Measurements from ENCODE around the gene KRTAP10-1. TPM values are rescaled to one million over a fixed set of nuclear protein-coding genes. Genes with fewer than 3 reads are reported as not detected.

Gene KRTAP10-1
- total and polyA plus RNA-seq, 4 donors, result not detected

DNA sequence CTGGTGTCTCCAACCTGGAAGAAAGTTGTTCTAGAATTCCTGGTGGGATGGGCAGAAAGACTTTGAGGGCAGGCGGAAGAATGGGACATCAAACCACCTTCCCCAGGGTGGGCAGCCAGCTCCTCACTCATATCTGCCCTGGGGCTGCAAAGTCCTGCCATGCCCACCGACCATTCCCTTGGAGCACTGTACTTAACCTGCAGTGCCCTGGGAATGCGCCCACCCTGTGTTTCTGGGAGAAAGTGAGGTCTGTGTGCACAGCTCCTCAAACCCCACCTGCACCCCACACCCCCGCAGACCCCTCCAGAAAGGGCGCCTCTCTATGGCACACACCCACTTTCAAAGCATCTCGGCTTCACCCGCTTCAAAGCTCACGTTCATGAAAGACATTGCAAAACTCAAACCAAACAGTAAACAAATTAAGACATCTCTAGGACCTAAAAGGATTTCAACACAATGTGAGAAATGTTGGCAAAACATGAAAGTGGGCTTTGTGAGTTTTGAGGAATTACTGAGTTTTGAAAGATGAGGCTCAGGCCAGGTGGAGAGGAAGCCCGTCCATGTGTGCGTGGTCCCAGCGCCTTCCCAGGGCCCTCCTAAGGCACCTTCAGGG, 25.1 kb downstream of the KRTAP10-1 start:
- 65% methylated on average over 11 of the region's 11 CpGs for WGBS
- no peaks in the 10 kb centered on the region for H3K27me3 ChIP-seq (ENCODE audit: control insufficient read depth in 4 of 4, insufficient read depth in 4 of 4, low read length in 3 of 4)
- no peaks in the 10 kb centered on the region for H3K9me3 ChIP-seq (ENCODE audit: control insufficient read depth in 4 of 4, low read length in 3 of 4)
- H3K4me3 ChIP-seq (ENCODE audit: low read depth in 1 of 3, low read length in 3 of 3), result no peak overlapping the region
- H3K27ac ChIP-seq (ENCODE audit: low read depth in 1 of 2, low read length in 2 of 2), result no peak overlapping the region
- H3K4me1 ChIP-seq (ENCODE audit: control insufficient read depth in 4 of 4, insufficient read depth in 4 of 4, low read length in 3 of 4), result peaks cover 0 to 23% (median 10%) of the 10 kb centered on the region in 4 donors
- H3K36me3 ChIP-seq (ENCODE audit: control insufficient read depth in 4 of 4, insufficient read depth in 3 of 4, low read depth in 1 of 4, low read length in 3 of 4), result no peaks in the 10 kb centered on the region
- no peak overlapping the region for H3K9ac ChIP-seq (ENCODE audit: low read depth in 1 of 2, low read length in 2 of 2)
- DNase-seq (ENCODE audit: low spot score), result no peak
- TF ChIP-seq NR2F2 (IDR thresholded peaks at IDR 0.05) (no peak), HNF4G (IDR thresholded peaks at IDR 0.05) (no peak)

DNA sequence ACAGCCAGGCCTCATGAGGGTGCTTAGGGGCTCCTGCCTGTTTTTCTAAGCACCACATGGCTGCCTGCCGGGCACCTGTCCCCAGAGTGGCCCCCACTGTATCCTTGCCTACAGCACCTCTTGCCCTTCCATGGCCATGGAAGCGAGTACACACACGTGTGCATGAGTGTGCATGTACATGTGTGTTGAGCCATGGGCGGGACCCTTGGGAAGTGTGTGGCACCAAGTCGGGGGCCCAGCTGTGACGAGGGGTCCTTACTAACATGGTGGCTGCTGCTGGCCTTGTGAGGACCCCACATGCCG, 25.8 kb downstream of the KRTAP10-1 start:
- H3K4me1 ChIP-seq (ENCODE audit: control insufficient read depth in 4 of 4, insufficient read depth in 4 of 4, low read length in 3 of 4), result peaks cover 0 to 28% (median 12%) of the 10 kb centered on the region in 4 donors
- 93% methylated on average over 7 of the region's 7 CpGs for WGBS
- H3K27me3 ChIP-seq (ENCODE audit: control insufficient read depth in 4 of 4, insufficient read depth in 4 of 4, low read length in 3 of 4), result no peaks in the 10 kb centered on the region
- no peaks in the 10 kb centered on the region for H3K36me3 ChIP-seq (ENCODE audit: control insufficient read depth in 4 of 4, insufficient read depth in 3 of 4, low read depth in 1 of 4, low read length in 3 of 4)
- TF ChIP-seq, protein P1, sequence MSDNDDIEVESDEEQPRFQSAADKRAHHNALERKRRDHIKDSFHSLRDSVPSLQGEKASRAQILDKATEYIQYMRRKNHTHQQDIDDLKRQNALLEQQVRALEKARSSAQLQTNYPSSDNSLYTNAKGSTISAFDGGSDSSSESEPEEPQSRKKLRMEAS (IDR thresholded peaks at IDR 0.05), result no peak
- TF ChIP-seq FOXA1 (IDR thresholded peaks at IDR 0.05) (no peak), RXRA (IDR thresholded peaks at IDR 0.05) (no peak), GABPA (IDR thresholded peaks at IDR 0.05 in 1 of 2, conservative IDR thresholded peaks at IDR 0.05 in 1 of 2) (no peak), TAF1 (conservative IDR thresholded peaks at IDR 0.05) (no peak), FOXA2 (IDR thresholded peaks at IDR 0.05) (no peak), JUND (IDR thresholded peaks at IDR 0.05) (no peak), NR2F2 (IDR thresholded peaks at IDR 0.05) (no peak), SP1 (IDR thresholded peaks at IDR 0.05) (no peak), YY1 (IDR thresholded peaks at IDR 0.05) (no peak)
- TF ChIP-seq, protein P2, sequence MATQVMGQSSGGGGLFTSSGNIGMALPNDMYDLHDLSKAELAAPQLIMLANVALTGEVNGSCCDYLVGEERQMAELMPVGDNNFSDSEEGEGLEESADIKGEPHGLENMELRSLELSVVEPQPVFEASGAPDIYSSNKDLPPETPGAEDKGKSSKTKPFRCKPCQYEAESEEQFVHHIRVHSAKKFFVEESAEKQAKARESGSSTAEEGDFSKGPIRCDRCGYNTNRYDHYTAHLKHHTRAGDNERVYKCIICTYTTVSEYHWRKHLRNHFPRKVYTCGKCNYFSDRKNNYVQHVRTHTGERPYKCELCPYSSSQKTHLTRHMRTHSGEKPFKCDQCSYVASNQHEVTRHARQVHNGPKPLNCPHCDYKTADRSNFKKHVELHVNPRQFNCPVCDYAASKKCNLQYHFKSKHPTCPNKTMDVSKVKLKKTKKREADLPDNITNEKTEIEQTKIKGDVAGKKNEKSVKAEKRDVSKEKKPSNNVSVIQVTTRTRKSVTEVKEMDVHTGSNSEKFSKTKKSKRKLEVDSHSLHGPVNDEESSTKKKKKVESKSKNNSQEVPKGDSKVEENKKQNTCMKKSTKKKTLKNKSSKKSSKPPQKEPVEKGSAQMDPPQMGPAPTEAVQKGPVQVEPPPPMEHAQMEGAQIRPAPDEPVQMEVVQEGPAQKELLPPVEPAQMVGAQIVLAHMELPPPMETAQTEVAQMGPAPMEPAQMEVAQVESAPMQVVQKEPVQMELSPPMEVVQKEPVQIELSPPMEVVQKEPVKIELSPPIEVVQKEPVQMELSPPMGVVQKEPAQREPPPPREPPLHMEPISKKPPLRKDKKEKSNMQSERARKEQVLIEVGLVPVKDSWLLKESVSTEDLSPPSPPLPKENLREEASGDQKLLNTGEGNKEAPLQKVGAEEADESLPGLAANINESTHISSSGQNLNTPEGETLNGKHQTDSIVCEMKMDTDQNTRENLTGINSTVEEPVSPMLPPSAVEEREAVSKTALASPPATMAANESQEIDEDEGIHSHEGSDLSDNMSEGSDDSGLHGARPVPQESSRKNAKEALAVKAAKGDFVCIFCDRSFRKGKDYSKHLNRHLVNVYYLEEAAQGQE (IDR thresholded peaks at IDR 0.05), result no peak
- TF ChIP-seq, protein P3, sequence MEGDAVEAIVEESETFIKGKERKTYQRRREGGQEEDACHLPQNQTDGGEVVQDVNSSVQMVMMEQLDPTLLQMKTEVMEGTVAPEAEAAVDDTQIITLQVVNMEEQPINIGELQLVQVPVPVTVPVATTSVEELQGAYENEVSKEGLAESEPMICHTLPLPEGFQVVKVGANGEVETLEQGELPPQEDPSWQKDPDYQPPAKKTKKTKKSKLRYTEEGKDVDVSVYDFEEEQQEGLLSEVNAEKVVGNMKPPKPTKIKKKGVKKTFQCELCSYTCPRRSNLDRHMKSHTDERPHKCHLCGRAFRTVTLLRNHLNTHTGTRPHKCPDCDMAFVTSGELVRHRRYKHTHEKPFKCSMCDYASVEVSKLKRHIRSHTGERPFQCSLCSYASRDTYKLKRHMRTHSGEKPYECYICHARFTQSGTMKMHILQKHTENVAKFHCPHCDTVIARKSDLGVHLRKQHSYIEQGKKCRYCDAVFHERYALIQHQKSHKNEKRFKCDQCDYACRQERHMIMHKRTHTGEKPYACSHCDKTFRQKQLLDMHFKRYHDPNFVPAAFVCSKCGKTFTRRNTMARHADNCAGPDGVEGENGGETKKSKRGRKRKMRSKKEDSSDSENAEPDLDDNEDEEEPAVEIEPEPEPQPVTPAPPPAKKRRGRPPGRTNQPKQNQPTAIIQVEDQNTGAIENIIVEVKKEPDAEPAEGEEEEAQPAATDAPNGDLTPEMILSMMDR (IDR thresholded peaks at IDR 0.05; ENCODE audit: low read depth, low read length, missing input control), result no peak
- no peaks in the 10 kb centered on the region for H3K9me3 ChIP-seq (ENCODE audit: control insufficient read depth in 4 of 4, low read length in 3 of 4)
- no peak overlapping the region for H3K9ac ChIP-seq (ENCODE audit: low read depth in 1 of 2, low read length in 2 of 2)
- no peak overlapping the region for H3K4me3 ChIP-seq (ENCODE audit: low read depth in 1 of 3, low read length in 3 of 3)
- H3K27ac ChIP-seq (ENCODE audit: low read depth in 1 of 2, low read length in 2 of 2), result no peak overlapping the region
- no peak for DNase-seq (ENCODE audit: low spot score)

Data from liver (tissue), 9 donors.